Measurements from ENCODE around the gene ELP4. TPM values are rescaled to one million over a fixed set of nuclear protein-coding genes. Genes with fewer than 3 reads are reported as not detected.

ELP4 gene
- total and polyA plus RNA-seq, 2 experiments from 2014 or later: 28.2 to 38.3 TPM

- peaks cover 65% of the 10 kb centered on the region for H3K27me3 Mint-ChIP-seq (ENCODE audit: insufficient read depth, low read depth, poor library complexity)
- H3K4me2 ChIP-seq: peak overlapping the region; percentile 91
- H3K4me1 Mint-ChIP-seq: peaks cover 32% of the 10 kb centered on the region
Observed at GRCh38 chr11:31796499-31797189, 287.1 kb downstream of the ELP4 start.

DNA sequence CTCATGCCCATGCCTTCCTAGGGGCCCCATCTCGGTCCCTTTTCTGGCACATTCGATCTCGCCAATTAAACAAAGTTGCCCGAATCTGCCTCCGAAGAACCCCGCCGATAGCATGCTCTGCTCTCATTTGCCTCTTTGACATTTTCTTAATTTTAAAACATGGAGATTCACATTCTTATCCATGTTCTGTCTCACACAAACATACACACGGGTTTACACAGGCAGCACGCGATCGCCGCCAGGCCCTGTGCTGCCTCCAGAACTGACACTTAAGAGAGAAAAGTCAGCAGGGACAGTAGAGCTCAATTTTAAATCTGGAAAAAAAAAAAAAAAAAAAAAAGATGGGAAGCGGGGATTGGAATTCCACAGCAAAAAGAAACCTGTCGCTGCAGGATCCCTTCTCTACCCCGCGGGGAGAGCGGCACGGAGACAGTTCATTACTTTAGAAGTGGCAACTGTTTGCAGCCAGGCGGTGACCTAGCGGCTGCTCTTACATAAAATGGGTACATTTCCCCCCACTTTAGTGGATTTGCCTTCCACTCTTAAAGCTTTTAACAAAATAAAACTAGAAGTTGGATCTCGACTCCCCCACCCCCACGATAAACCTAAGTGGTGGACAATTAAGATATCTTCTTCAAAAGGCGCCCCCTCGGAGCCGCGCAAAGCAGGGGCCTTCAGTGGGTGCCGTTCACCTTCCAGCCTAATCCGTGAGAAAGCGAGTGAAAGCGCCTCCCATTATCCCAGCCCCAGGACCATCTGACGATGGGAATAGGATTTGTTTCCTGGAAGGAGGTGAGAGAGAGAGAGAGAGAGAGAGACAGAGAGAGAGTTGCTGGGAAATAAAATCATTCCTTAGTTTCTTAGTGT lies 287.9 kb downstream of the ELP4 start:
- H3K4me1 Mint-ChIP-seq: peaks cover 33% of the 10 kb centered on the region
- Histone ChIP-seq H3K4me1 (ENCODE audit: insufficient read depth) (peaks cover 40% of the 10 kb centered on the region), H3K27ac (ENCODE audit: low read depth) (no peak overlapping the region), H3K4me3 (peak overlapping the region; percentile 60), H3F3A (replicated peaks; ENCODE audit: low read depth) (peaks cover 29% of the 10 kb centered on the region; the same call in 1 of the 2 replicates), H3K27me3 (ENCODE audit: insufficient read depth) (peaks cover 92% of the 10 kb centered on the region), H3K4me2 (peak overlapping the region; percentile 91), H2AFZ (peak overlapping the region; percentile 75; the same call in 1 of the 2 replicates), H3K9me2 (ENCODE audit: insufficient read depth) (no peaks in the 10 kb centered on the region), H3K79me2 (replicated peaks; ENCODE audit: insufficient read depth) (no peaks in the 10 kb centered on the region), H3K36me3 (ENCODE audit: insufficient read depth) (no peaks in the 10 kb centered on the region), H4K20me1 (replicated peaks; ENCODE audit: insufficient read depth) (peaks cover 11% of the 10 kb centered on the region)
- H3K36me3 Mint-ChIP-seq (ENCODE audit: low read depth): no peaks in the 10 kb centered on the region; the same call in 2 of the 3 replicates
- peak; percentile 11 for ATAC-seq
- no peak for DNase-seq (ENCODE audit: low spot score)
- peak overlapping the region; percentile 68 for H3K4me3 Mint-ChIP-seq
- no peaks in the 10 kb centered on the region; the same call in 2 of the 3 replicates for H3K9me3 Mint-ChIP-seq
- peaks cover 72% of the 10 kb centered on the region for H3K27me3 Mint-ChIP-seq (ENCODE audit: insufficient read depth, low read depth, poor library complexity)
- TF ChIP-seq ETS1 (IDR thresholded peaks at IDR 0.05) (no peak), ZNF114 (CRISPR knock-in tag; IDR thresholded peaks at IDR 0.05) (no peak), ZNF331 (CRISPR knock-in tag; IDR thresholded peaks at IDR 0.05; ENCODE audit: low read depth) (no peak), POLR2AphosphoS5 (IDR thresholded peaks at IDR 0.05; ENCODE audit: low read depth) (no peak), JUNB (IDR thresholded peaks at IDR 0.05; ENCODE audit: unreplicated experiment) (no peak), EZH2phosphoT487 (IDR thresholded peaks at IDR 0.05; ENCODE audit: unreplicated experiment) (peak; percentile 62), CREB1 (CRISPR knock-in tag; IDR thresholded peaks at IDR 0.05; ENCODE audit: low read depth) (no peak), STAT1 (IDR thresholded peaks at IDR 0.05; ENCODE audit: unreplicated experiment) (no peak), EZH2 (IDR thresholded peaks at IDR 0.05; ENCODE audit: low read depth, unreplicated experiment) (peak; percentile 93)
- TF ChIP-seq, protein P1, sequence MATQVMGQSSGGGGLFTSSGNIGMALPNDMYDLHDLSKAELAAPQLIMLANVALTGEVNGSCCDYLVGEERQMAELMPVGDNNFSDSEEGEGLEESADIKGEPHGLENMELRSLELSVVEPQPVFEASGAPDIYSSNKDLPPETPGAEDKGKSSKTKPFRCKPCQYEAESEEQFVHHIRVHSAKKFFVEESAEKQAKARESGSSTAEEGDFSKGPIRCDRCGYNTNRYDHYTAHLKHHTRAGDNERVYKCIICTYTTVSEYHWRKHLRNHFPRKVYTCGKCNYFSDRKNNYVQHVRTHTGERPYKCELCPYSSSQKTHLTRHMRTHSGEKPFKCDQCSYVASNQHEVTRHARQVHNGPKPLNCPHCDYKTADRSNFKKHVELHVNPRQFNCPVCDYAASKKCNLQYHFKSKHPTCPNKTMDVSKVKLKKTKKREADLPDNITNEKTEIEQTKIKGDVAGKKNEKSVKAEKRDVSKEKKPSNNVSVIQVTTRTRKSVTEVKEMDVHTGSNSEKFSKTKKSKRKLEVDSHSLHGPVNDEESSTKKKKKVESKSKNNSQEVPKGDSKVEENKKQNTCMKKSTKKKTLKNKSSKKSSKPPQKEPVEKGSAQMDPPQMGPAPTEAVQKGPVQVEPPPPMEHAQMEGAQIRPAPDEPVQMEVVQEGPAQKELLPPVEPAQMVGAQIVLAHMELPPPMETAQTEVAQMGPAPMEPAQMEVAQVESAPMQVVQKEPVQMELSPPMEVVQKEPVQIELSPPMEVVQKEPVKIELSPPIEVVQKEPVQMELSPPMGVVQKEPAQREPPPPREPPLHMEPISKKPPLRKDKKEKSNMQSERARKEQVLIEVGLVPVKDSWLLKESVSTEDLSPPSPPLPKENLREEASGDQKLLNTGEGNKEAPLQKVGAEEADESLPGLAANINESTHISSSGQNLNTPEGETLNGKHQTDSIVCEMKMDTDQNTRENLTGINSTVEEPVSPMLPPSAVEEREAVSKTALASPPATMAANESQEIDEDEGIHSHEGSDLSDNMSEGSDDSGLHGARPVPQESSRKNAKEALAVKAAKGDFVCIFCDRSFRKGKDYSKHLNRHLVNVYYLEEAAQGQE (IDR thresholded peaks at IDR 0.05; ENCODE audit: unreplicated experiment): no peak
- TF ChIP-seq, protein P2, sequence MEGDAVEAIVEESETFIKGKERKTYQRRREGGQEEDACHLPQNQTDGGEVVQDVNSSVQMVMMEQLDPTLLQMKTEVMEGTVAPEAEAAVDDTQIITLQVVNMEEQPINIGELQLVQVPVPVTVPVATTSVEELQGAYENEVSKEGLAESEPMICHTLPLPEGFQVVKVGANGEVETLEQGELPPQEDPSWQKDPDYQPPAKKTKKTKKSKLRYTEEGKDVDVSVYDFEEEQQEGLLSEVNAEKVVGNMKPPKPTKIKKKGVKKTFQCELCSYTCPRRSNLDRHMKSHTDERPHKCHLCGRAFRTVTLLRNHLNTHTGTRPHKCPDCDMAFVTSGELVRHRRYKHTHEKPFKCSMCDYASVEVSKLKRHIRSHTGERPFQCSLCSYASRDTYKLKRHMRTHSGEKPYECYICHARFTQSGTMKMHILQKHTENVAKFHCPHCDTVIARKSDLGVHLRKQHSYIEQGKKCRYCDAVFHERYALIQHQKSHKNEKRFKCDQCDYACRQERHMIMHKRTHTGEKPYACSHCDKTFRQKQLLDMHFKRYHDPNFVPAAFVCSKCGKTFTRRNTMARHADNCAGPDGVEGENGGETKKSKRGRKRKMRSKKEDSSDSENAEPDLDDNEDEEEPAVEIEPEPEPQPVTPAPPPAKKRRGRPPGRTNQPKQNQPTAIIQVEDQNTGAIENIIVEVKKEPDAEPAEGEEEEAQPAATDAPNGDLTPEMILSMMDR (conservative IDR thresholded peaks at IDR 0.05; ENCODE audit: low read depth in 2 of 2): no peak
- H3K27ac Mint-ChIP-seq: no peak overlapping the region

More at GRCh38 chr11:31796499-31797189, 287.1 kb downstream of the ELP4 start:
- Histone ChIP-seq H3K9me2 (ENCODE audit: insufficient read depth) (no peaks in the 10 kb centered on the region), H3K27ac (ENCODE audit: low read depth) (no peak overlapping the region), H3K4me1 (ENCODE audit: insufficient read depth) (peaks cover 40% of the 10 kb centered on the region), H3K36me3 (ENCODE audit: insufficient read depth) (no peaks in the 10 kb centered on the region), H2AFZ (no peak overlapping the region; the same call in 1 of the 2 replicates), H3K79me2 (replicated peaks; ENCODE audit: insufficient read depth) (no peaks in the 10 kb centered on the region), H3K4me3 (peak overlapping the region; percentile 60), H3K27me3 (ENCODE audit: insufficient read depth) (peaks cover 84% of the 10 kb centered on the region), H3F3A (replicated peaks; ENCODE audit: low read depth) (peaks cover 29% of the 10 kb centered on the region; the same call in 1 of the 2 replicates), H4K20me1 (replicated peaks; ENCODE audit: insufficient read depth) (peaks cover 8% of the 10 kb centered on the region)
- Mint-ChIP-seq H3K27ac (no peak overlapping the region), H3K9me3 (no peaks in the 10 kb centered on the region; the same call in 2 of the 3 replicates), H3K36me3 (ENCODE audit: low read depth) (no peaks in the 10 kb centered on the region; the same call in 2 of the 3 replicates), H3K4me3 (peak overlapping the region; percentile 68)
- TF ChIP-seq EZH2 (IDR thresholded peaks at IDR 0.05; ENCODE audit: low read depth, unreplicated experiment) (peak; percentile 17), ETS1 (IDR thresholded peaks at IDR 0.05) (no peak)
- DNase-seq (ENCODE audit: low spot score) (peak; percentile 51), ATAC-seq (no peak)
